ENCODE data around the gene ZNF280C. TPM values are rescaled to one million over a fixed set of nuclear protein-coding genes. Genes with fewer than 3 reads are reported as not detected.
A peak's percentile ranks its signal among the peaks of the same experiment; 100 is the strongest.

Gene ZNF280C
- total and polyA plus RNA-seq, 2 of the 13 experiments (the other 11 are each of a cell fraction or from before 2014, with no cell fraction given): 3.0 to 3.3 TPM

GRCh38 chrX:130216320-130216719 lies 52.4 kb downstream of the ZNF280C start:
- no peaks in the 10 kb centered on the region for H3K36me3 ChIP-seq (replicated peaks in 1 of 2; ENCODE audit: control insufficient read depth in 1 of 2, insufficient read depth in 2 of 2, low read length in 2 of 2)
- FAIRE-seq (no peak), ATAC-seq (no peak), DNase-seq (ENCODE audit: low spot score) (no peak)
- CTCF ChIA-PET (ENCODE audit: low intra/inter-chr PET ratio, low total read pairs): no interaction called here
- H2AFZ ChIP-seq (ENCODE audit: low read length): no peak overlapping the region
- no peaks in the 10 kb centered on the region for H3K9me3 ChIP-seq (ENCODE audit: low read length)
- H3K4me3 ChIP-seq (replicated peaks in 1 of 3; ENCODE audit: insufficient read depth in 1 of 3, low read depth in 2 of 3, low read length in 3 of 3): no peak overlapping the region
- H4K20me1 ChIP-seq (ENCODE audit: insufficient read depth, low read length): no peaks in the 10 kb centered on the region
- POLR2A ChIA-PET: no interaction called here
- in situ Hi-C loops (cut with HindIII; ENCODE audit: extremely low pct_ligation_motif_present, low pct_unique_long_range_greater_than_20kb): no loop called here
- no peaks in the 10 kb centered on the region for H3K27me3 ChIP-seq (ENCODE audit: control insufficient read depth in 1 of 2, insufficient read depth in 2 of 2, low read length in 2 of 2)
- no peaks in the 10 kb centered on the region for H3K79me2 ChIP-seq (ENCODE audit: insufficient read depth, low read length)
- BruUV-seq (replicated peaks): no TSS peak
- H3K4me2 ChIP-seq (ENCODE audit: low read depth, low read length): no peak overlapping the region
- intact Hi-C loops (cut with micrococcal nuclease; ENCODE audit: unreplicated experiment): no loop called here
- H3K9ac ChIP-seq (ENCODE audit: insufficient read depth, low read depth, low read length): no peak overlapping the region
- WGBS (ENCODE audit: low lambda C conversion rate): 89% methylated on average over 4 of the region's 4 CpGs
- TF ChIP-seq SRSF4 (IDR thresholded peaks at IDR 0.05; ENCODE audit: low read depth, low read length, poor library complexity, severe bottlenecking): no peak
- peak; percentile 81 for TF ChIP-seq RFX5 (IDR thresholded peaks at IDR 0.05; ENCODE audit: low read depth, low read length)
- no peaks in the 10 kb centered on the region for H3K4me1 ChIP-seq (ENCODE audit: insufficient read depth, low read length)
- H3K27ac ChIP-seq (ENCODE audit: extremely low read length, insufficient read depth, low read length): no peak overlapping the region

DNA sequence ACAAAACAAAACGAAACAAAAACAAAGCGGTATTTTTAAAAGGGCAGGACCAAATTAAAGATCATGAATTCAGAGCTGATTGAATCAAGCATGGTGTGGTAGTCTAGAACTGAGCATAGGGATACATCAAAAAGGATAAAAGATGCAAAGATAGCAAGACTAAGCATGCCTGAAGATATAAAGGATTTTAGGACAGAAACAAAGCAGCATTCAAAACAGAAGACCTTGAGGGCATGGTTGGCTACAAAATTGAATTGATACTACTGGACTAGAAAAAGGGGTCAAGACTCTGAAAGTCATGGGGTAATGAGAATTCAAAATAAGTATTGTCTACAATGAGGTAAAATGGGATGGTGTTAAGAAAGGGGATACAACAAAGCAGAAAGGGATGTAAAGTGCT lies 55.3 kb downstream of the ZNF280C start:
- no peaks in the 10 kb centered on the region for H3K4me1 ChIP-seq (ENCODE audit: insufficient read depth, low read length)
- H3K9me3 ChIP-seq (ENCODE audit: low read length): no peaks in the 10 kb centered on the region
- no peaks in the 10 kb centered on the region for H3K27me3 ChIP-seq (ENCODE audit: control insufficient read depth in 1 of 2, insufficient read depth in 2 of 2, low read length in 2 of 2)
- CTCF ChIA-PET (ENCODE audit: low intra/inter-chr PET ratio, low total read pairs): no interaction called here
- H3K9ac ChIP-seq (ENCODE audit: insufficient read depth, low read depth, low read length): no peak overlapping the region
- POLR2A ChIA-PET: no interaction called here
- H3K79me2 ChIP-seq (ENCODE audit: insufficient read depth, low read length): no peaks in the 10 kb centered on the region
- no peak overlapping the region for H3K27ac ChIP-seq (ENCODE audit: extremely low read length, insufficient read depth, low read length)
- ATAC-seq (no peak), FAIRE-seq (no peak), DNase-seq (ENCODE audit: low spot score) (no peak)
- BruUV-seq (replicated peaks): no TSS peak
- H3K4me2 ChIP-seq (ENCODE audit: low read depth, low read length): no peak overlapping the region
- no peaks in the 10 kb centered on the region for H4K20me1 ChIP-seq (ENCODE audit: insufficient read depth, low read length)
- no peak overlapping the region for H3K4me3 ChIP-seq (replicated peaks in 1 of 3; ENCODE audit: insufficient read depth in 1 of 3, low read depth in 2 of 3, low read length in 3 of 3)
- intact Hi-C loops (cut with micrococcal nuclease; ENCODE audit: unreplicated experiment) (no loop called here), in situ Hi-C loops (cut with HindIII; ENCODE audit: extremely low pct_ligation_motif_present, low pct_unique_long_range_greater_than_20kb) (no loop called here)
- H2AFZ ChIP-seq (ENCODE audit: low read length): no peak overlapping the region
- H3K36me3 ChIP-seq (replicated peaks in 1 of 2; ENCODE audit: control insufficient read depth in 1 of 2, insufficient read depth in 2 of 2, low read length in 2 of 2): peaks cover 0 to 1% of the 10 kb centered on the region in 2 experiments; a peak in 2 of 5 replicates
- TF ChIP-seq FOXC1 (CRISPR knock-in tag; IDR thresholded peaks at IDR 0.05; ENCODE audit: borderline replicate concordance): no peak
- 93% methylated on average over 2 of the region's 2 CpGs for WGBS (ENCODE audit: low lambda C conversion rate)
